GM19397 (cell line): Measurements from ENCODE around the gene WAS.
"Not testable (repeated sequence)": the region's sequence is repeated elsewhere in the genome, so short reads cannot be mapped to it uniquely, and the experiment has no call there.

ENCODE experiments used
- ATAC-seq: cut with Tn5 transposase; IDR thresholded peaks from one replicate; pipeline ENCODE4 v1.9.1; 2021; ENCODE audit warnings: mild to moderate bottlenecking, moderate library complexity; ENCODE audit not compliant: unreplicated experiment

The WAS gene

DNA sequence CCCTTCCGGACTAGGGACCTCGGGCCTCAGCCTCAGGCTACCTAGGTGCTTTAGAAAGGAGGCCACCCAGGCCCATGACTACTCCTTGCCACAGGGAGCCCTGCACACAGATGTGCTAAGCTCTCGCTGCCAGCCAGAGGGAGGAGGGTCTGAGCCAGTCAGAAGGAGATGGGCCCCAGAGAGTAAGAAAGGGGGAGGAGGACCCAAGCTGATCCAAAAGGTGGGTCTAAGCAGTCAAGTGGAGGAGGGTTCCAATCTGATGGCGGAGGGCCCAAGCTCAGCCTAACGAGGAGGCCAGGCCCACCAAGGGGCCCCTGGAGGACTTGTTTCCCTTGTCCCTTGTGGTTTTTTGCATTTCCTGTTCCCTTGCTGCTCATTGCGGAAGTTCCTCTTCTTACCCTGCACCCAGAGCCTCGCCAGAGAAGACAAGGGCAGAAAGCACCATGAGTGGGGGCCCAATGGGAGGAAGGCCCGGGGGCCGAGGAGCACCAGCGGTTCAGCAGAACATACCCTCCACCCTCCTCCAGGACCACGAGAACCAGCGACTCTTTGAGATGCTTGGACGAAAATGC lies at the start of gene WAS:
WAS (plus strand) TSS at position 389 of the 572 bp plus-strand sequence; CDS start at position 444, 55 bp downstream.
- peak; percentile 78 for ATAC-seq

DNA sequence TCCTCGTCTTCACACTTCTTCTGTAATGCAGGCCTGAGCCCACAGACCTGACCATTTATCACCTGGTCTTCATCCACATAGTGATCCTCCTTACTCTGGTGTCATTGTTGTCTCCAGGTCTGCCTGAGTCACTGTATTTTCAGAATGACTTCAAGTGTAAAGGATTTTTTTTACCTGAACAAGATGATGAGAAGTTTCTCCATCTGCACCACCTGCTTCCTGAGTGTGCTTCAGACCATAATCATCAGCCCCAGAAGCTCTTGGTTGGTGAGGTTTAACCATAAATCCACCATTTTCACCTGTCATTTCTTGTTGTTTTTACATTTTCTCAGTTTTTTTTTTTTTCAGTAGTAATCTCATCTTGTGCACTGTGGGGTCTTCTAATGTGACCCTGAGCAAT lies 47.3 kb upstream of the WAS start:
- no peak for ATAC-seq

DNA sequence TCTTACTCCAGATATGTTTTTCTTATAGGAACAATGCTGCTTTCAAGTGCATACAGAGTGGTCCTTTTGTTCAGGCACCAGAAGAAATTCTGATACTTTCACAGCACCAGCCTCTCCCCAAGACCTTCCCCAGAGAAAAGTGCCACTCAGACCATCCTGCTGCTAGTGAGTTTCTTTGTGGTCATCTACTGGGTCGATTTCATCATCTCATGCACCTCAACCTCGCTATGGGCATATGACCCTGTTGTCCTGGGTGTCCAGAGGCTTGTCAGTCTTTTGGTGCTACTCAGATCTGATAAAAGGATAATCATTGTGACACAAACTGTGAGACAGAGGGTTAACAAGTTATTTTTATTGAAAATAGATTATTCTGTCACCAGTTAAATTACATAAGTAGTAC lies 46.8 kb upstream of the WAS start:
- no peak for ATAC-seq

DNA sequence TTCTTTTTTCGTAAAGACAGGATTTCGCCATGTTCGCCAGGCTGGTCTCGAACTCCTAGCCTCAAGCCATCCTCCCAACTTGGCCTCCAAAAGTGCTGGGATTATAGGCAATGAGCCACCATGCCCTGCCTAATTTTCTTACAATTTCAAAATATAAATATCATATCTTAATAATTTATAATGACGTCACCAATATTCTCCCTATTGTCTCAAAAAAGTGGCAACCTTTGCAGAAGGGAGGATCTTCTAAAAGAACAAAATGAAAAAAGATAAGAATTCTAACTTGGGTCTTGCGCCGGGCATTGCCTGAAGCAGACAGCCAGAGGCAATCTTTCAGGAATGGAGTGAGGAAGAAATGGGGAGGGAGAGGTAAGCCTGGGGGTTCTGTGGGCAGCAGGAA lies 37.9 kb upstream of the WAS start:
- no peak for ATAC-seq

DNA sequence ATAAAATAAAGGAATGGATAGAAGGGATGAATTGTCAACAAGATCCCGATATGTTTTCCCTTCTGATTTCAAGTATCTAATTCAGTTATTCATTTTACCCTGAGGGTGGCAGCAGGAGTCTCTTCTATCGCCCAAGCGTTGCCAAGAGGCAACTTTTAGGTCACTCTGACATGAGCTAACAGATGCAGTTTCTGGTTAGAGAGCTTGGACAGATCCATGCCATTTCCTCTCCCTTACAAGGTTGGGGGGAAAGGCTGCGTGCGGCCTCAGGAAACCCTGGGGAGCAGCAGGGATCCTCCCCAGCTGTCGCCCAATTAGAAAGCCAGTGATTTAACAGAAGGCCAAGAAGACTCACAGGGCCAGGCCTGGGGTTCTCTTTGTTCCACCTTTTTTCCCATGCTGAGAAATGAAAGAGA lies 35.3 kb upstream of the WAS start:
- ATAC-seq, result no peak

DNA sequence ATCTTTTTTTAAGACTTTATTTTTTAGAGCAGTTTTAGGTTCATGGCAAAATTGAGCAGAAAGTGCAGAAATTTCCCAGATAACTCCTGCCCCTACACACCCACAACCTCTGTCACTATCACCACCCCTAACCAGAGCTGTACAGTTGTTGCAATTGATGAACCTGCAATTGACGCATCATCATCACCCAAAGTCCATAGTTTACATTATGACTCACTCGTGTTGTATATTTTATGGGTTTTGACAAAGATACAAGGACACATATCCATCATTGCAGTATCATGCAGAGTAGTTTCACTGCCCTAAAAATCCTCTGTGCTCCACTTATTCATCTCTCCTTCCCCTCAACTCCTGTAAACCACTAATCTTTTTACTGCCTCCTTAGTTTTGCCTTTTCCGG lies 34.5 kb upstream of the WAS start:
- ATAC-seq, result no peak

DNA sequence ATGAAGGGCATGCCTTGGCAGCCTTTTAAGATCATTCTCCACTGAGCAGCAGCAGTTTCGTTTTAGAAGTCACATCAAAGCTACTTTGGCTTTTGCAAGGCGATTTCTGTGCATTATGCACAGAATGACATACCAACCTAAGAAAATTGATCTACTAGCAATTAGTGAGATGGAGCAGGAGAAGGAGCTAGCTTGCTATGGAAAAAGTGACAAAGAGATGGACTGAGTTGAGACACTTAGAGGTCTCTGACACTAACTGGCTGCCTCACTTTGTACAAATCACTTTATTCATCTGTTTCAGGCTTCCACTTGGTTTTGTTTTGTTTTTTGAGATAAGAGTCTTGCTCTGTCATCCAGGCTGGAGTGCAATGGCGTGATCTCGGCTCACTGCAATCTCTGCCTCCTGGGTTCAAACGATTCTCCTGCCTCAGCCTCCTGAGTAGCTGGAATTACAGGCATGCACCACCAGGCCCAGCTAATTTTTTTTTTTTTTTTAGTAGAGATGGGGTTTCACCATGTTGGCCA lies 31.5 kb upstream of the WAS start:
- ATAC-seq, result not testable (repeated sequence)

DNA sequence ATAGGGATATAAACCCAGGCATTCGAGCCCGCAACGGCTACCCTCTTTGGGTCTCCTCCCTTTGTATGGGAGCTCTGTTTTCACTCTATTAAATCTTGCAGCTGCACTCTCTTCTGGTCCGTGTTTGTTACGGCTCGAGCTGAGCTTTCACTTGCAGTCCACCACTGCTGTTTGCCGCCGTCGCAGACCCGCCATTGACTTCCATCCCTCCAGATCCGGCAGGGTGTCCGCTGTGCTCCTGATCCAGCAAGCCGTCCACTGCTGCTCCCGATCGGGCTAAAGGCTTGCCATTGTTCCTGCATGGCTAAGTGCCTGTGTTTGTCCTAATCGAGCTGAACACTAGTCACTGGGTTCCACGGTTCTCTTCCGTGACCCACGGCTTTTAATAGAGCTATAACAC lies 28.9 kb upstream of the WAS start:
- ATAC-seq, result not testable (repeated sequence)

DNA sequence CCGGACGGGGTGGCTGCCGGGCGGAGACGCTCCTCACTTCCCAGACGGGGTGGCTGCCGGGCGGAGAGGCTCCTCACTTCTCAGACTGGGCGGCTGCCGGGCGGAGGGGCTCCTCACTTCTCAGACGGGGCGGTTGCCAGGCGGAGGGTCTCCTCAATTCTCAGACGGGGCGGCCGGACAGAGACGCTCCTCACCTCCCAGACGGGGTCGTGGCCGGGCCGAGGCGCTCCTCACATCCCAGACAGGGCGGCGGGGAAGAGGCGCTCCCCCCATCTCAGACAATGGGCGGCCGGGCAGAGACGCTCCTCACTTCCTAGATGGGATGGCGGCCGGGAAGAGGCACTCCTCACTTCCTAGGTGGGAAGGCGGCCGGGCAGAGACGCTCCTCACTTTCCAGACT lies 23.9 kb upstream of the WAS start:
- not testable (repeated sequence) for ATAC-seq

DNA sequence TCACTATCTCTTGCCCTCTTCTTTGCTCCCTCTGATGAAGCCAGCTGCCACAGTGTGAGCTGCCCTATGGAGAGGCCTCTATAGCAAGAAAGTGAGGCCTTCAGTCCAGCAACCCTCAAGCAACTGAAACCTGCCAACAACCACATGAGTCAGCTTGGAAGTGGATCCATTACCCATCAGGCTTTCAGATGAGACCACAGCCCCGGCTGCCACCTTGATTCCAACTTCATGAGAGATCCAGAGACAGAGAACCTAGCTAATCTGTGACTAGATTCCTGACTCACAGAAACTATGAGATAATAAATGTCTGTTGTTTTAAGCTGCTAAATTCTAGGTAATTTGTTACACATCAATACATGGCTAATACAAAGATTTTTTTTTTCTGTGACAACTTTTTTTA lies 20.4 kb upstream of the WAS start:
- no peak for ATAC-seq

DNA sequence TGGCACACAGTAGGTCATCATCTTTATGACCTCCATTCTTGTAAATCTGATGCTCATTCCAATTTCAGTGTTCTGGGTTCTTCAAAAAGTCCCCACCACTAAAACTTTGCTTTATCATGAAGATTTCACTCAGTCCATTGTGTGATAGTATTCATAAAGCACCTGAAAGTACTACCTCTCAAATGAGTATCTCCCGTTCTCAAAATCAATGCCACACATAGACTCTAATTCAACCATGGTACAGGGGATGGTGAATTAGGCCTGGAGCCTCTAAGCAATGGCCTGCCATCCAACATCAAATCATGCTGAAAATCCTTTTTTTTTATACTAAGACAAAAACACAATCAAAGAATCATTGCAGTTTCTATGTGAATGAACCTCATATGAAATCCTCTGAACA lies 19.4 kb upstream of the WAS start:
- ATAC-seq, result no peak

DNA sequence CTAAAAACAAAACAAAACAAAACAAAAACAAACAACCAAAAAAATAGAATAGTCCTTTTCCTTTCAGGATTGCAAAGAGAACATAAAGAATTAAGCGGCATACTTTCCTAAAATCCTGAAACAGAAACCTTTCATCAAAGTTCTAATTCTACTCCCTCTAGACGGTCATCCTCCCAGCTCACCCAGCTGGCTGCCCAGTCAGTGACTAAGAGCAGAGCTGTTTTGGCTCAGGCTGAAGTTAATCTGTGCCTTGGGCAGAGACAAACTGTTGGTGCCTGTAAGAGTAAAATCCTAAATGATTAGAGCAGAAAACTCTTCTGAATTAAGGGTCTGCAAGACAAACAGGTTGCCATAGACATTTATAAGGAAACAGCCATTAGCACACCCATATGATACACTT lies 17.6 kb upstream of the WAS start:
- no peak for ATAC-seq

DNA sequence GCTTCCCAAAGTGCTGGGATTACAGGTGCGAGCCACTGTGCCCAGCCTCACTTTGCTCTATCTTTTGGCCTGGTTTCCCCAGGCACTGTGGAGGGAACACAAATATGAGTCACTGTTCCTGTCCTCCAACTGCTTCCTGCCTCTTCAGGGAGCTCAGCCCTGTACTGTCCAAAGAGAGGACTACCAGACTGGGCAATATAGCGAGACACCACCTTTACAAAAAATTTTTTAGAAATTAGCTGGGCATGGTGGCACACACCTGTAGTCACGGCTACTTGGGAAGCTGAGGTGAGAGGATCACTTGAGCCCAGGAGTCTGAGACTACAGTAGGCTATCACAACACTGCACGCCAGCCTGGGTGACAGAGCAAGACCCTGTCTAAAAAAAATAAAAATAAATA lies 16.9 kb upstream of the WAS start:
- no peak for ATAC-seq

DNA sequence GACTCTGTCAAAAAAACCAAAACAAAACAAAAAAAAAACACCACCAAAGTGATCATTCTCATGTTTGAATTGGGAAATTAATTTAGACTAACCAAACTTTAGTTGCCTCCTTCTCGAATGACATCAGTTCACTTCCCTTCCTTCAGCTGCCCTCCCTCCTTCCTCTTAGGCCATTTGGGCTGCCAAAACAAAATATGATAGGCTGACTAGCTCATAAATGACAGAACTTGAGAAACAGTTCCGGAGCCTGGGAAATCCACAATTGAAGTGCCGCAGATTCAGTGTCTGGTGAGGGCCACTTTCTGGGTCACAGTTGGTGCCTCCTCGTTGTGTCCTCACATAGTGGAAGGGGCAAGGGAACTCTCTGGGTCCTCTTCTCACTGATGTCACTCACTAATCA lies 16.1 kb upstream of the WAS start:
- ATAC-seq, result no peak

DNA sequence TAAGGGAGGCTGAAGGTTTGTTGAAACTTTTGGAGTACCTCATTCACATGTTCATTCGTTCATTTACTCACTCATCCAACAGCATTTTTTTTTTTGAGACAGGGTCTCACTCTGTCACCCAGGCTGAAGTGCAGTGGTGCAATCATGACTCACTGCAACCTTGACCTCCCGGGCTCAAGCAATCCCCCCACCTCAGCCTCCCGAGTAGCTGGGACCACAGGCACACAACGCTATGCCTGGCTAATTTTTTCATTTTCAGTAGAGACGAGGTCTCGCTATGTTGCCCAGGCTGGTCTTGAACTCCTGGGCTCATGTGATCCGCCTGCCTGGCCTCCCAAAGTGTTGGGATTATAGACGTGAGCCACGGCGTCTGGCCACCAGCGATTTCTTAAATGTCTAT lies 15.4 kb upstream of the WAS start:
- not testable (repeated sequence) for ATAC-seq

DNA sequence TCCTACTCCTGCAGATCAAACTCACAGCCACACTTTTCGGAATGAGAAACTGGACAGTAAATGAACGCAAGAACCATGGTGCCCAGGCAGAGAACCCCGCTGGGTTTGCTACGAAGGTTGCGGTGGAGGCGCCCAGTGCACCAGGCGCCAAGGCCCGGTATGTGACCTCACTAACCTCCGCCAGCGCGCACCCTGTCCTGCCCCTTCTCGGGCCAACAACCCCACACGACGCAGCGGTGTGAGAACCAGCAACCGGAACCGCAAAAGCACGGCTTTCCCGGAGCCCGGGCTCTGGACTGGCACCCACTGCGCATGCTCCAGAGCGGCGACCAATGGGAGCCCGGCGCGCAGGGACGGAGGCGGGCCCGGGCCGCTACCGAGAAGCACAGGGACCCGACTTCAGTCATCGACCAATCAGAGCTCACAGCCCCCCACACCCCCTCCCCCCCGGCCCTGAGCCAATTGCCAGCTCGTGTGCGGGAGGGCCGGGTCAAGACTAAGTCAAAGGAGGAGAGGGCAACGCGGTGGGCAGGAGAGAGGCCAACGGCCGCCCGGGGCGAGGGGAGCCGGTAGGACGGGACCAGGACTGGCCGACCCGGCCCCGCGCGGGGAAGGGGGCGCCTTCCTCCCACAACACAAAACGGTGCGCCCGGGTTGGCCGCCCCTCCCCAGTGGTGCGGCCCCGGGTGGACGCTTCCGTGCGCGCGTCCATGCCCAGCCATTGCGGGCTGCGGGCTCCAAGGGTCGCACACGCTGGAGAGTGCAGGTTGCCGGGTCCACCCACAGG lies 7.3 kb upstream of the WAS start:
- peak; percentile 92 for ATAC-seq

DNA sequence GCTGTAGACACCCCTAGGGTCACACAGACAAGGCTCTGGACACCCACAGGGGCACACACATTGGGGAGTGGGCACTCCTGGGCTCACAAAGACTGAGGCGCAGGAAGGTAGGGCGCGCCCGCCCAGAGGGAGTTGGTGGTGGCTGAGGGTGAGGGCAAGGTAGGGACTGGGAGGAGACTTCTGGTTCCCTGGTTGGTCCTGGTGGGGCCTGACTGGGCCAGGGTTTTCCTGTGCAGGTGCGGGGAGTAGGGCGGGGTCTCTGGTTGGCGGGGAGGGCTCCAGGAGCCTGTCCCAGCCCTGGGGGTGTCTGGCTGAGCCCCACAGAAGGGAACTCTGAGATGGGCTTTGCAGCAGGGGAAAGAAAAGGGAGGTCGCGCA lies 6.7 kb upstream of the WAS start:
- no peak for ATAC-seq

DNA sequence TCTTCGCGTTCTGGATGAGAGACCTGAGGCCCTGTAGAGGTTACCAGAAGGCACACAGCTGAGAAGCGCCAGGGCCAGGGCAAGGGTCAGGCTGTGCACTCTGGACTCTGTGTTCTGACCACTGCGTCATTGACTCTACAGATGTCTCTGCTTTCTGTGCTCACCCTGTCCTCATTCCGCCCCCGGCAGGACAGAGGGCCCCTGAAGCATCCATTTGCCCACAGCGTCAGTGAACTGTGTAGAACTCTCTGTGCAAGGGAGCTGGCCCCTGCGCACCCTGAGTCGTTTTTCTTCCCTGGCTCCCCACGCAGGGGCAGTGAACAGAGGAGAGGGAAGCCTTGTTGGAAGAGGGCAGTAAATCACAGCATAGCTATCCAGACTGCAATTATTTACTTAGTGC lies 6.1 kb upstream of the WAS start:
- ATAC-seq, result no peak

DNA sequence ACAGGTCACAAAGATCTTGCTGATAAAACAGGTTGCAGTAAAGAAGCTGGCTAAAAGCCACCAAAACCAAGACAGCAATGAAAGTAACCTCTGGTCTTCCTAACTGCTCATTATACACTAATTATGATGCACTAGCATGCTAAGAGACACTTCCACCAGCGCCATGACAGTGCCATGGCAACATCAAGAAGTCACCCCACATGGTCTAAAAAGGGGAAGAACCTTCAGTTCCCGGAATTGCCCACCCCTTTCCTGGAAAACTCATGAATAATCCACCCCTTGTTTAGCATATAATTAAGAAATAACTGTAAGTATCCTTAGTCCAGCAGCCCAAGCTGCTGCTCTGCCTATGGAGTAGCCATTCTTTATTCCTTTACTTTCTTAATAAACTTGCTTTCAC lies 3.1 kb upstream of the WAS start:
- not testable (repeated sequence) for ATAC-seq

DNA sequence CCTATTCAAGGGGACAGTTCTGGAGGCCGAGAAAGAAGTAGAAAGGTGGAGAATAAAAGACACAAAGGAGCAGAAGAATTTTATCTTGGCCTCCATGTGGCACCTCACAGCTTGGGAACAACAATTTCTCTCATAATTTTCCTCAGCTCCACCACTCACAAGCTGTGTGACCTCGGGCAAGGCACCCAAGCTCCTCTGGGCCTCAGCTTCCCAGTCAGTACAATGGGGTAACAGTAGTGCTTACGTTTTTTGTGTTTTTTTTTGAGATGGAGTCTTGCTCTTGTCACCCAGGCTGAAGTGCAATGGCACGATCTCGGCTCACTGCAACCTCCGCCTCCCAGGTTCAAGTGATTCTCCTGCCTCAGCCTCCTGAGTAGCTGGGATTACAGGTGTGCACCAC lies 2.7 kb upstream of the WAS start:
- not testable (repeated sequence) for ATAC-seq

DNA sequence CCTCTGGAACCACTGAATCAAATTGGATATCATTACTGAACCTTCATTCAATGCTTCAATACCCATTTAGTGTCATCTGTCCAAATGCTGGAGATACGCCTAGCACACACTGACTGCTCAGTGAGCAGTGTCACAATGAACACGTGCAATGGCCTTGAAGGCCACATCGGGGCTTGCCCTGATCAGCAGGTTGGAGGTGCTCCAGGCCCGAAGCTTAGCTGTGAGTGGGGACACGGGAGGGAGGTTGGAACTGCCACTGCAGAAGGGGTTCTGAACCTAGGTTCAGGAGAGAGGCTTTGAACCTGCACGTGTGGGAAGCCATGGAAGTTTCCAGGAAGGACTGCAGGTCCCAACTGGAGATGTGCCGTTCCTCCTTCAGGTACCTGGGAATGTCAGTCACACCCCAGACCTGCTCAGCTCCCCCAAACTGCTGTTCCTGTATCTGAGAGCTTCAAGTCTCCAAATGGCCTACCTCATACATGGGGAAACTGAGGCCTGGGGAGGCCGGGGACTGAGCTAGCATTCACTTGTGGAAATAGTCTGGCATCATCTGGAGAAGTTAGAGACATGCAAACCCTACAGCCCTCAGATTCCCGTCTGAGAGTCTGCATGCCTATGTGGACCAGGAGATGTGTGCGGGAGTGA lies 1.9 kb upstream of the WAS start:
- no peak for ATAC-seq

DNA sequence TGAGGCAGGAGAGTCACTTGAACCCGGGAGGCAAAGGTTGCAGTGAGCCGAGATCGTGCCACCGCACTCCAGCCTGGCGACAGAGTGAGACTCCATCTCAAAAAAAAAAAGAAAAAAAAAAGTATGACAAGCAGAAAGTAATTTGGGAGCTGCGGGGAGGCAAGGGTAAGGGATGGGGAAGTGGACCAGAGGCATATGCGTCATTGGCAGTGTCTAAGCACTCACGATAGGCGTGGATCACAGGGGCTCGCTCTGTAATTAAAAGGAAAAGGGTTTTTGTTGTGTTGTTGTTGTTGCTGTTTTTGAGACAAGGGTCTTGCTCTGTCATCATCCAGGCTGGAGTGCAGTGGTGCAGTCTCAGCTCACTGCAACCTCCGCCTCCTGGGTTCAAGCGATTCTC lies 804 bp upstream of the WAS start:
- ATAC-seq, result not testable (repeated sequence)
